NCI-H526 treated with DMSO at 0.1 percent for 48 hours (cell line): ENCODE data around the gene RNF207.
"Not testable (repeated sequence)": the region's sequence is repeated elsewhere in the genome, so short reads cannot be mapped to it uniquely, and the experiment has no call there.

Experiments used
- DNase-seq: peaks from one replicate; lab custom pipeline; 2025; lab: John Stamatoyannopoulos, UW

Gene RNF207

DNA sequence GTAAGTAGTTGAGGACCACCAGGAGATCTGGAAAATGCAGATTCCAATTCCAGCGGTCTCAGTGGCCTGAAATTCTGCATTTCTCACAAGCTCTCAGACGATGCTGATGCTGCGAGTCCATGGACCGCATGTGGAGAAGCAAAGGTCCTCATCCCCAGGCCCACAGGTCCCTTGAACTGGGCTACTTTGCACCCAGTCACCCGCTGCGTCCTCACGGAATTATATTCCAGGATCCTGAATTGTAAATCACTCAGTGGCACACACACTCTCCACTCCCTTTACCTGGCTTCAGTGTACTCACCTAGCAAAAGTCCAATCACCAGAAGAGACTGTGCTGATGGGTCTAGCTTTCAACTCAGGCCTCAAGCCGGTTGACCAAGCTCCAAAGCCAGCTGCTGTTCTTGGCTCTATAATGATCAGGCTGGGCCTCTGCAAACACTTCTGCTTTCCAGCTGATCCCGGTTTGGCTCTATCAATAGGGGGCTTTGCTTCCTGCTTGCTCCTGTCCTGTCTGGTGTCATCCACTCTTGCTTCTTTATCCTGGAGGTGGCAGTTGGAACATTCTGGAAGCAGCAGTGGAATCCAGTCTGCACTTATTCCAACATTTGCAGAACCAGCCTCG lies 5.6 kb upstream of the RNF207 start:
- no peak for DNase-seq

DNA sequence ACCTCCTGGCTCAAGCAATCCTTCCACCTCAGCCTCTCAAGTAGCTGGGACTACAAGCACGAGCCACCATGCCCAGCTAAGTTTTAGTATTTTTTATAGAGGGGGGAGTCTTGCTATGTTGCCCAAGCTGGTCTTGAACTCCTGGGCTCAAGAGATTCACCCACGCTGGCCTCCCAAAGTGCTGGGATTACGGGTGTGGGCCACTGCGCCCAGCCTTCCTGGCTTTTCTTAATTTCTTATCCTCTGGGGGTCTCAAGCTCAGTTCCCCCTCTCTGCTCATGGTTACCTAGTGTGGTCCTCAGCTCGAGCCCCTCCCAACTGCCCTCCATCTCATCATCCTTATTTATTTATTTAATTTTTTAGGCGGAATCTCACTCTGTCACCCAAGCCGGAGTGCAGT lies 3.7 kb upstream of the RNF207 start:
- no peak for DNase-seq

DNA sequence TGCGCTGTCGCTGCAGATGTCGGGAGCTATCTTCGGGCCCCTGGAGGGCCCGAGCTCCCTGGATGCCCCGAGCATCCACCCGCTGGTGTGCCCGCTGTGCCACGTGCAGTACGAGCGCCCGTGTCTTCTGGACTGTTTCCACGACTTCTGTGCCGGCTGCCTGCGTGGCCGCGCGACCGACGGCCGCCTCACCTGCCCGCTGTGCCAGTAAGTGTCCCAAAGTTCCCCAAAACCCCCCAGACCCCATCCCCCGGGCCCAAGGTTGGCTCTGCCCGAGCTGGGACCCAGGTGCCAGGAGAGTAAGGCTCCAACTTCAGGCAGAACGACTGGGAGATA lies 569 bp downstream of the RNF207 start:
- DNase-seq, result no peak

DNA sequence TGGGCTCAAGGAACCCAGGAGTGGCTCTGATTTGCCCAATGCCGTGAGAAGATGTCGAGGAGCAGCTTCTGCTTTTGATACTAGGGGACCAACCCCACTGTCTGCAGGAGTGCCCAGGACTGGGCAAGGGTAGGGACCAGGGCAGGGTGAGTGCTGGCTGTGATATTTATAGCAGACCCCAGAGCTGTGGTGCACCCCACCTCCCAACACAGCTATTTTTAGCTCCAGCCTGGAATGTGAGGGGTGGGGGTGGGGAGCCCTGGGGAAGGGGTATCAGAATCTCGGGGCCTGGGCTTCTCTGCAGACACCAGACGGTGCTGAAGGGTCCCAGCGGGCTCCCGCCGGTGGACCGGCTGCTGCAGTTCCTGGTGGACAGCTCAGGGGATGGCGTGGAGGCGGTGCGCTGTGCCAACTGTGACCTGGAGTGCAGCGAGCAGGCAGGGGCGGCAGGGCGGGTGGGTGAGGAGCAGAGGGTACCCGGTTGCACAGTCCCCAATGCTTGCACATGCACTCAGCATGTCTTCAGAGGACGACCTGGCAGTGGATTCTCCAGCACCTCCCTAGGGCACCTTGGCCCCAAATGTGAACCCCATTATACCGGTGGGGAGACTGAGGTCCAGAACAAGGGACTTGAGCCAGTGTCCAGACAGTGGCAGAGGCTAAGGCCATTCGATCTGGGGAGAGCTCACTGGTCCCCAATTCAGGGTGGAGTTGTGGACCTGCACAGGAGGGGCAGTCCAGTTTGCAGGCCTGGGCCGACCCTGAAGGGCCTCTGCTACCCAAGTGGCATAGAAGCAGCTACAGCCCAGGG lies 1.4 kb downstream of the RNF207 start:
- DNase-seq, result no peak

DNA sequence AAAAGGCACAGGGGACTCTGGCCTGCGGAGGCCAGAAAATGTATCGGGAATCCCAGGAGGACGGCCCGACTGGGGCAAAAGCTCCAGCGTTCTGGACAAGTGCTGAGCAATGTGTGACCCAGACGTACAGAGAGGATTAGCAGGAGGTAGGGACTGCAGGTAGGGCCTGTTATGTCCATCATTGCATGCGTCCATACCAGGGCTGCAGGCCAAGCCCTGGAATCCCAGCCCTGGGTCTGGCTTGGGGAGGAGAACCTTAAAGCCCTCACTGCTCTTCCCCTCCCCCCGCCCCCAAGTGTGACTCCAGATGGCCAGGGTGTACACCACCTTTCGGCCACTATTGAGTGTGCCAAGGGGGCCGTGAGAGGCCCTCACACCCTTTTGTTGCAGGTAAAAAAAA lies 2.0 kb downstream of the RNF207 start:
- no peak for DNase-seq

DNA sequence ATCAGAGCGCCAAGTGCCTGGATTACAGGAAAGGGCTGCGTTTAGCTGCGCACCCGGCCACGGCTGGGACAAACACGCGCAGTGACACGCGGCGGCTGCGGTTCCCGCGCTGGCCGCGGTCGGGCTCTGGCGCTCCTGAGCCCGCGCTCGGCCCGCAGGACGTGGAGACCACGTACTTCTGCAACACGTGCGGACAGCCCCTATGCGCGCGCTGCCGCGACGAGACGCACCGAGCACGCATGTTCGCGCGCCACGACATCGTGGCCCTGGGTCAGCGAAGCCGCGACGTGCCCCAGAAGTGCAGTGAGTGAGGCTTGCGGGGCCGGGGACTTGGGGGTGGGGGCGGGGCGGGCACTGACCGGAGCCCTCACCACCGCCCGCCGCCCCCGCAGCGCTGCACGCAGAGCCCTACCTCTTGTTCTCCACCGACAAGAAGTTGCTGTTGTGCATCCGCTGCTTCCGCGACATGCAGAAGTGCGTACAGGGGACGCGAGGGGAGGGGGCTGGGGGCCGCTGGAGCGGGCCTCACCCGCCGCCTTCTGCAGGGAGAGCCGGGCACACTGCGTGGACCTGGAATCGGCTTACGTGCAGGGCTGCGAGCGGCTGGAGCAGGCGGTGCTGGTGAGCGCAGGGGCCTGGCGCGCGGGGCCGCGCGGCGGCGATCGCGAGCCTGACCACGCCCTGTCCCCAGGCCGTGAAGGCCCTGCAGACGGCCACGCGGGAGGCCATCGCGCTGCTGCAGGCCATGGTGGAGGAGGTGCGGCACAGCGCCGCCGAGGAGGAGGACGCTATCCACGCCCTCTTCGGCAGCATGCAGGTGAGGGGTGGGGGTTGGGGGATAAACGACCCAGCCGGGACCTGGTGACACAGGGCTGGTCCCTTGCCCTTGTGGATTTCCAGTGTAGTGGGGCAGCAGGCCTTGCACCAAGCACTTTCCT lies 3.1 kb downstream of the RNF207 start:
- peak; percentile 54 for DNase-seq

DNA sequence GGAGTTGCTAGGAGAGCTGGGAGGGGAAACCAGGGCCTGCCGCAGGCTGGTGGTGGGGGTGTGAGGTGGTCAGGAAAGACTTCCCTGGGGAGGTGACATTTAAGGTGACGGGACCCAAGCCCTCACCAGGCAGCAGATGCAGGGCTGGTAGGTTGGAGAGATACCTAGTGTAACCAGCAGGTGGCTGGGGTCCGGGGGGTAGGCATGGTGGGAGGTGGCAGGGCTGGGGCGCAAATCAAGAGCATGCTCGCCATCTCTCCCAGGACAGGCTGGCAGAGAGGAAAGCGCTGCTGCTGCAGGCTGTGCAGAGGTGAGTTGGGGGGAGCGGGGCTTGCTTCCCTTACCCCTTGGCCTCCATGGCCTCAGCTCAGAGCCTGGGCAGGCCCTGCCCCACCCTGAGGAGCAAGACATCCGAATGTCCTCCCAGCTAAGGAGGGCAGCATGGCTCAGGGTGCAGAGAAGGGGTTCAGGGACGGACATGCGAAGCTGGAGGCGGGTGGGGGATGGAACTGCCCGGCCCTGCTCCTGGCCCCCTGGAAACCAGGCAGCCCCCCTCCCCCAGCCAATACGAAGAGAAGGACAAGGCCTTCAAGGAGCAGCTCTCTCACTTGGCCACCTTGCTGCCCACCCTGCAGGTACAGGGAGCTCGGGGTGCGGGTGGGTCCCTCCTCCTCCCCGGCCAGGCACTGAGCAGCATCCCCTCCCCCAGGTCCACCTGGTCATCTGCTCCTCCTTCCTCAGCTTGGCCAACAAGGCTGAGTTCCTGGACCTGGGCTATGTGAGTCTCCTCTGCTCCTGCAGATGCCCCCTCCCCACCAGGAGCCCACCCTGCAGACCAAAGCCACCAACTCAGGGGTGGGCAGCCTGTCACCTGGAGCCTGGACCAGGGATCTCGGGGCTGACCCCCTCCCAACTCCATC lies 4.0 kb downstream of the RNF207 start:
- DNase-seq, result no peak

DNA sequence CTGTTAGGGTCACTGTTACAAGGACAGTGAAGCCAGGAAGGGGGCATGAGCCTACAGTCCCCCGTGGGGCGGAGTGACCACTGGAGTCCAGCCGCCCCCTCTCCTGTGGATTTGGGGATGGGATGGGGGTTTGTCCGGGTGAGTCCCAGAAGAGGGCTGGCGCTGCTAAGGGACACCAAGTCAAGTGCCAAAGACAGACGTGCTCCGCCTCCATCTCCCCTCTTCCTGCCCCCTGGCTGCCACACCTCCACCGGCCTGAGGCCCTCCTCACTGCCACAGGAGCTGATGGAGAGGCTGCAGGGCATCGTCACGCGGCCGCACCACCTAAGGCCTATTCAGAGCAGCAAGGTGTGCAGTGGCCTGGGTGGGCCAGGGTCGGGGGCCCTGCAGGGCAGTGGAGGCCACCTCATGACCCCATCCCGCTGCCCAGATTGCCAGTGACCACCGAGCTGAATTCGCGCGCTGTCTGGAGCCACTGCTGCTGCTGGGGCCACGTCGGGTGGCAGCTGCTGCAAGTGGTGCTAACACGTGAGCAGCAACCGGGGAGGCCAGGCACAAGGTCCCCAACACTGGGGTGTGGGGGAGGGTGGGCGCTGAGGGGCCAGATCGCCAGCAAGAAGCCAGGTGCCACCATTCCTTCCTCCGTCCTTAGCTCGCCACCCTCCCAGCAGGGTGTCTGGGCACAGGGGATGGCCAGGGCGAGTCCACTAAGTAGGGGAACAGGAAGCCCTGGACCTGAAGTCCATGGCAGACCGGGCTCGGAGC lies 4.9 kb downstream of the RNF207 start:
- DNase-seq, result no peak

DNA sequence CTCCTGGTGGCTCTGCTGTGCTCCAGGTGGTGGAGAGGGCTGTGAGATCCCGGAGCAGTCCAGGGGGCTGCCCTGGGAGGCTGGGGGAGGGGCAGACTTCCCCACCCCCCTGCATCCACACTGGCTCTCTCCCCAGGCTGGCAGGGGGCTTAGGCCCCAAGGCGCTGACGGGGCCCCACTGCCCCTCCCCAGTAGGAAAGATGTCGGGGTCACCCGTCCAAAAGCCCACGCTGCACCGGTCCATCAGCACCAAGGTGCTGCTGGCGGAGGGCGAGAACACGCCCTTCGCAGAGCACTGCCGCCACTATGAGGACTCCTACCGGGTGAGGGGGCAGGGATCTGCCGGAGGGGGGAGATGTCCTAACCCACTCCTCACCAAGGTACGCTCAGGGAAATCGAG lies 5.8 kb downstream of the RNF207 start:
- no peak for DNase-seq

DNA sequence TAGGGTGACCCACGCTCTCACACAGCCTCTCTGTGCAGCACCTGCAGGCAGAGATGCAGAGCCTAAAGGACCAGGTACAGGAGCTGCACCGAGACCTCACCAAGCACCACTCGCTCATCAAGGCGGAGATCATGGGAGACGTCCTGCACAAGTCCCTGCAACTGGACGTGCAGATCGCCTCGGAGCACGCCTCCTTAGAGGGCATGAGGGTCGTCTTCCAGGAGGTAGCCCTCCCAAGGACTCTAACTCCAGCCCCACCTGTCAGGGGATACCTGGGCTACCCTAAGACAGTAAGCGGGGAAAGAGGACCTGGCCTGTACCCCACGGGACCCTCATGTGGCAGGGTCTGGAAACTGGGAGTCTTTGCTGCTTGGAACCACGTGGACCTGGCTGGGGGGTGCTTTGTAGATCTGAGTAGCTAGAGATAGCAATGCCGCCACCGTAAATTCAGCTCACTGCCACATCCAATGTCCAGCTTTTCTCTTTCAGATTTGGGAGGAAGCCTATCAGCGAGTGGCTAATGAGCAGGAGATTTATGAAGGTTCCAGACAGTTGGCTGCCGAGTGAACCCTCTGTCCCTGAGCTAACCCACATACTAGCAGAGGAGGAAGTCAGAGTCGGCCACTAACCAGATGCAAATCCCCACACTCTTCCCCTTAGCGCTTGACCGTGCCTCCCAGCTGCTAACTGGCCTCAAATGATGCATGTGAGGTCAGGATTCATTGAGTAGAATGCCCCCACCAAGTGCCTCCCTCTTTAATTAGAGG lies 6.5 kb downstream of the RNF207 start:
- no peak for DNase-seq

DNA sequence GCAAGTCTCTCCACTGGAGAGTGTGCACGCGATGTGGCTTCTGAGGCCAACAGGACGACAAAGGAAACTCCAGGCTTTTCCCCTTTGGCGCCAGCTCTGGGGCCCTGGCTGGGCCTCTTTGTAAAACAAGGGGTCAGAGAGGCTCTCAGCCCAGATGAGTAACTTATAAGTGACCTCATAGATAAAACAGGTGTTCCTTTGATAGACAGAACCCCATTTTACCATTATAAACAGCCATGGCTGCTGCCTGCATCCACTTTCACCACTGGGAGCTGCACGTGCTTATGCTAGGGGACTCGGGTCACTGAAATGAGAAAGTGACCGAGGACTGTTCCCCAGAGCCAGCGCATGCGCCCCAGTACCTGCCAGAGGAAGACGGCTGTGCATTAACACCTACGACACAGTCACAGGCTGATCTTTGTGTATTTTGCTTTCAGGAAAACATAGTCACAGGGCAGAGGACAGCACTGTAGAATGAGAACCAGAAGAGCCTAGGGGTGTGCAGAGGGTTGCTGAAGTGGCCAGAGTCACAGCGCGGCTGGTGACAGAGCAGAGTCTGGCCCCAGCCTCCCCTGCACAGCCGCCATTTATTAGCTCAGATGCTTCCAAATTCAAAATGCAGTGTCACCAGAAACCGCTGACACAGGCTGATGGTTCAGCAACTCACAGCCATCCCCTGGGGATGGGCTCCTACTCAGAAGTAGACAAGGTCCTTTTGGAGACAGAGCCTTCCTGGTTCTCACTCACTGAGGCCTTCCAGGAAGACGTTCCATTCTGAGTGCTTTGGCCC lies 12.7 kb downstream of the RNF207 start:
- DNase-seq, result no peak

DNA sequence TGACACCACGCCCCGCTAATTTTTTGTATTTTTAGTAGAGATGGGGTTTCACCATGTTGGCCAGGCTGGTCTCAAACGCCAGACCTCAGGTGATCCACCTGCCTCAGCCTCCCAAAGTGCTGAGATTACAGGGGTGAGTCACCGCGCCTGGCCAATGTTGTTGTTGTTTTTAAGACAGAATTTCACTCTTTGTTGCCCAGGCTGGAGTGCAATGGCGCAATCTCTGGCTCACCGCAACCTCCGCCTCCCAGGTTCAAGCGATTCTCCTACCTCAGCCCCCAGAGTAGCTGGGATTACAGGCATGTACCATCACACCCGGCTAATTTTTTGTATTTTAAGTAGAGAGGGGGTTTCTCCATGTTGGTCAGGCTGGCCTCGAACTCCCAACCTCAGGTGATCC lies 13.7 kb downstream of the RNF207 start:
- not testable (repeated sequence) for DNase-seq

DNA sequence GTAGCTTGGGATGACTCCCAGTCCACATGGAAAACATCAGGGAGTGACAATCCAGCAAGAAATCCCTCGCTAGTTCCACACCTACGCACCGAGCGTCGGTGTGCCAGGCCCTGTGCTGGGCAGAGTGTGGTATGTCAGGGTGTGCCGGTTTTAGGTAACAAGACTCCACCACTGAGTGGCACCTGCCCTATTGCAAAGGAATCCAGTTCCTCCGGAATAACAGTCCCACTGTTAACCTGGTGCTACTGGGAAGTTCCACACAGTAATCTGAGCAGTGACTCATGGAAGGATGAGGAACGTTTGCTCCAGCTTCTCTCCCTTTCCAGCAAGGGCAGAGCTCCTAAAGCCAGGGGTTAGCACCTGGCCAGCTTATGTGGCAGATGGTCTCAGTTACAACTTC lies 14.3 kb downstream of the RNF207 start:
- no peak for DNase-seq

DNA sequence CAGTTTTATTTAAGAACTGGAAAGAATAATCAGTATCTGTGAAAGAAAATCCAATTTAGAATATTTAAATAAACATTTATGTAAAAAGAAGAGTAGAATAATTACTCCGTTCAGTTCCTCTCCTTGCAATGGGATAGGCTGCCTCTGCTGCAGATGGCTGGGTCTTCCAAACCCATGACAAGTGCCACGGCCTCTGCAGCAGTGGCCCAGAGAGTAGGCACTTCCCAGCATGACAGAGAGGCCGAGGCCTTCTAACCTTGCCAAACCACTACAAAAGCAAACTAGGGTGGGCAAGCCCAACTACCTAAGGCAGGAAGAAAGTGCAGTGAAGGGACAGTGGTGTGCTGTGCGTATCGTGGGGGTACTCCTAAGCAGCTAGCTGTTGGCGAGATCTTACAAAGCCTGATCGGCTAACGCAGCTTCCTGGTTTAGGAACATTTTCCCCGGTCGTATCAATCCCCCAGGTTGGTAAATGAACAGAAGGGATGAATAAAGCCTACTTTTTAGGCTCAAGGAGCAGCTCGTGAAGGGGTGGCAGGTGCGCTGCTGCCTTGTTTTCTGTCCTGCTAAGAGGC lies 15.4 kb downstream of the RNF207 start:
- no peak for DNase-seq

DNA sequence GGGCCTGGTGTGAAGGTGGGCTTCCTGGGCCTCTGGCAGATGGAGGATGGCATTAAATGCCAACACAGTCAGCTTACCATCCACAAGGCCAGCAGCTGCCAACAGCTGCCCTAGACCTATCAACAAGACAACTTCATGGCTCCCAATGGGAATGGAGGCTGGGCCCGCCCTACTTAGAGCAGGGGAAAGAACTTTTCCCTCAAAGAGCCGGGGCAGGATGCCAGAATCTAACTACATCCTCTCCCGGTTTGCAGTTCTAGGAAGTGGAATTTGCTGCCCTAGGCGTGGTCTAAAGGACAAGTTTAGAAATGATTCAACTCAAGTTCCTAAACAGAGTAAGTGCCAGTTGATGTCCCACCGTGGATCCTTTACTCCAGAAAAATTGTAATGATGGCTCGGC lies 16.7 kb downstream of the RNF207 start:
- no peak for DNase-seq

DNA sequence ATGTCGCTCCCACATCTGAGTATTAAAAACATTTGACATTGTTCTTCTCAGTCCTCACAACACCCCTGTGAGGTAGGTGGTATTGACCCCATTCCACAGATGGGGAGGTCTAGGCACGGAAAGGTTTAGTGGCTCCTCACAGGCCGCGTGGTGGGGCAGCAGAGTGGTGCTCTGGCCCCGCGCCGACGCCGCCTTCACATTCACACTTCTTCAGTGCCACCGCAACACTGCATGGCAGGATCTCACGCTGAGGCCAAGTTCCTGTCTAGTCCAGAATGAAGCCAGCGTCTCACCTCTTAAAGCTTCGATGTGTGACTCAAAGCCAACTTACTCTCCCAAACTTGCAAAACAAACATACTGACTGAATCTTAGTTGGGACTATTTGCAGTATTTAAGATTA lies 17.7 kb downstream of the RNF207 start:
- DNase-seq, result no peak

DNA sequence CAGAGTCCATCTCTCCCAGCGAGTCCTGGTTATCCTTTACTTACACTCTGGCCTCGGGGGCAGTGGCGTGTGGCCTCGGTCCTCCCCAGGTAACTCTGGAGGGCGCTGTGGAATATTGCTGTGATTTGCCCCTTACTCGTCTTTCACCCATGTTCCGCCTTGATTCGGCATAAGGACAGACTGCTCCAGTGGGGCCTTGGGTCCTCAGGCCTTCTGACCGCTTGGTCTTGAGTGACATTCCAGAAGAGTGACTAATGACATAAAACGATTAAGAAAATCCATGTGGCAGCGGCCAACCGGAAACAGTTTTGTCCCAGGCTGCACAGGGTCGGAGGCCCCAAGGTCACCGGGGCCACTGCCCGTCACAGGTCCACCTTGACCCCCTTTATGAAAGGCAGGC lies 18.8 kb downstream of the RNF207 start:
- DNase-seq, result no peak

DNA sequence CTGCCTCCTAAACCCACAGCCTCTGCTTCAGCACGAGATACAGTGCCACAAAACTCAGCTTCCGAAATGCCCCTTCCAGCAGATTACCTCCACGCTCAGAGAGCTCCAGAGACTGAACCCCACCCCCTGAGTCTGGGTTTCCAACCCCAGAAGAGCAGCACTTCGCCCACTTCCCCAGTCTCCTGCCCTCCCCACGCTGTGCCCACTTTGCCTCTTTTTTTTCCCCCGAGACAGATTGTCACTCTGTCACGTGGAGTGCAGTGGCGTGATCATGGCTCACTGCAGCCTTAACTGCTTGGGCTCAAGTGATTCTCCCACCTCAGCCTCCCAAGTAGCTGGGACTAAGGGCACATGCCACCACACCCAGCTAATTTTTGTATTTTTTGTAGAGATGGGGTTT lies 19.7 kb downstream of the RNF207 start:
- no peak for DNase-seq

DNA sequence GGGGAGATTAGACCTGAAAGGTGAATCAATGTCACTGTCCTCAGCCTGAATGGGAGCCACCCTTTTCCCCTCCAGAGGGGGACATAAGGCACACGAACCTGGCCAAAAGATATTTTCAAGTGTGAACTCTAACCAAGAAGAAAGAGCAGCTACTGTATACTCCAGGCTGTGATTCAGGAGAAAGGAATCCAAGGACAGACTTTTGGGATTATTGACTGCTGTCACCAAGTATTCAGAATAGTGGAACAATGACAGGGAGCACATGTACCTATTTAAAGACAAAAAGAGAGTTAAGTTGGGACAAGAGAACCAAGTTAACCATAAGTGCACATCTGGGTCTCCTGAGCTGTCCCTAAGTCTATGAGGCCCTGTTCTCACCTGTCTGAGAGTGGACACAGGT lies 27.5 kb downstream of the RNF207 start:
- no peak for DNase-seq
